GM21447 (cell line): ENCODE data around the gene RASSF4.

Experiments used
- ATAC-seq: cut with Tn5 transposase; IDR thresholded peaks from one replicate; pipeline ENCODE4 v1.9.1; 2021; ENCODE audit not compliant: unreplicated experiment

The RASSF4 gene

GRCh38 chr10:44961931-44962750 lies 2.5 kb downstream of the RASSF4 start:
- no peak for ATAC-seq

DNA sequence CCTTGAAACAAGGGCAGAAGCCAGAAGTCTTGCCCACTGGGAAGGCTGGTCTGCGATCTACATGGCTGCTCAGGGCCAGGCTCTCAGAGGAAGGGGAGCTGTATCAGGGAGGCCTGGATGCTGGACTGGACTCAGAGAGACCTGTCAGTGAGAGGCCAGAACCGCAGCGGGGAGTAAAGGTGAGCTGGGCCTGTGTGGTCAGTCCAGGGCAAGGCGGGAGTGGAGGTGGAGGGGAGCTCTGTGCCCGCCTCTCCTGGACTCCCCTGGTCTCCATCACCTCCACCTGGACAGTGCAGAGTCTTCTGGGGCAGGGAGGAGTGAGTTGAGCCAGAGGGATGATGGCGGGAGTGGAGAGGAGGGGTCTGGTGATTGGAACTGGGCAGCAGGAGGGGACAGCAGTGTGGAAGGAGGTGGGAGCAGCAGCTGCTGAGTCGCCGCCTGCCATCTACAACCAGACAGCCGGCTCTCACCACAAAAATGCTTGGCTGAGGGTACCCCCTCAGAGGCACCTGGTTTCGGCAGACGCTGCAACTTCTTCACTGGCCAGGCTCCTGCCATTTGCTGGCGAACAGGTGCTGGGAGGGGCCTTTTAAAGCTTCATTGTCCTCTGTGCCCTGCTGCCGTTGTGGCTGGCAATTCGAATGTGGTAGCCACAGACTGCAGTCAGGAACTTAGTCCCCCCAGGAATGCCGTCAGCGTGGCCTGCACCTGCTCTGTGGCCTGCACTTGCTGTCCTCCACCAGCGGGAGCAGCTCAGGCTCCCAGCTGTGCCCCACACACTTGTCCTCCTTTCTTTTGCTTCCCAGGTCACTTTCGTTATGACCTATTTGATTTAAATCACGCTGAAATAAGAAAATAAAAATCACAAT lies 3.5 kb downstream of the RASSF4 start:
- no peak for ATAC-seq

GRCh38 chr10:44963772-44964633 lies 4.4 kb downstream of the RASSF4 start:
- no peak for ATAC-seq

DNA sequence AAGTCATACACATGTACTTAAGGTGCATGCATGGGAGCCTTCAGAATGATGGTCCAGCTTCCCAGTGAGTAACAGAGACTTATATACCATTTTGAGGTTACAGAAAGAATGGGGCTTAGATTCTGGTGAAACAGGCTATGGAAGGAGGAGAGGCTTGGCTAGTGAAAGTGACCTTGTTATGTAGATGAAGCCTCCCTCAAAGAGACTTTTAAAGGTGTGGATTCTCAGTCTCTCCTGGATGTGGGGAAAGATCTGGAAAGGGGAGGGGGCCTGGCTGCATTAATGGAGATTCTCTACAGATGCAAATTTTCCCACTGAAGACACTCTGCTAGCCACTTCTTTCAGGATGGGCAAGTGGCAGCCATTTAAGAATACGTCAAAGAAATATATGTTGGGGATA lies 5.5 kb downstream of the RASSF4 start:
- ATAC-seq, result no peak

GRCh38 chr10:44965651-44966097 lies 6.1 kb downstream of the RASSF4 start:
- peak; percentile 27 for ATAC-seq

DNA sequence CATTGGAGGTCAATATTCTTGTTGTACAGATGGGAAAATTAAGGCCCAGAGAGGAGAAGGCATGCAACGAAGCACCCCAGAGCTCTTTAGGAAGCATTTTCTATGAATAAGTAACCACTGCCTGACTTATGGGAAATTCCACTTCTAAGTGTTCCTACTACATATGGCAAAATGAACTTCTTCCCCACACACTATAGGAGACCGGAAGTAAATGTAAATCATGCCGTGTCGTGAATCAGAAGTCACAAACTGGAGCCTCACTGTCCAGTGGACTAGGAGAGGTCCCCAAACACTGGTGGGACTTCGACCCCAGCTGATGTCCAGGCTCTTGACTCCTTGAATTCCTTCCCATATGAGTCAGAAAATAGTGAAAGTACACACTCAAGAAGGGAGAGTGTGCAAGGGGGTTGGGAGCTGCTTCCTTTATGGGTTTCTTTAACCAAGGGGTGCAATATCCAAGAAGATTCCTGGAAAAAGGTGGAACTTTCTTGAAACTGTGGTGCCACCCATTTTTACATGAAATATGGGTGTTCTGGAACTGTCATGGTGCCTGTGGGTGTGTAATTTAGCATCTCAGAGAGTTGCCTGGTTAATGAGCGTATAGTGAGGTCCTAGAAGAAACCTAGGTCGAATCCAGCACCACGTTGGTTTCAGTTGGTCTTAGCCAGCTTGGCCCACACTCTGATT lies 6.7 kb downstream of the RASSF4 start:
- peak; percentile 26 for ATAC-seq

- ATAC-seq, result no peak
These were observed 7.4 kb downstream of the RASSF4 start for GRCh38 chr10:44966816-44967509.

GRCh38 chr10:44967616-44968015 lies 8.0 kb downstream of the RASSF4 start:
- ATAC-seq, result no peak

DNA sequence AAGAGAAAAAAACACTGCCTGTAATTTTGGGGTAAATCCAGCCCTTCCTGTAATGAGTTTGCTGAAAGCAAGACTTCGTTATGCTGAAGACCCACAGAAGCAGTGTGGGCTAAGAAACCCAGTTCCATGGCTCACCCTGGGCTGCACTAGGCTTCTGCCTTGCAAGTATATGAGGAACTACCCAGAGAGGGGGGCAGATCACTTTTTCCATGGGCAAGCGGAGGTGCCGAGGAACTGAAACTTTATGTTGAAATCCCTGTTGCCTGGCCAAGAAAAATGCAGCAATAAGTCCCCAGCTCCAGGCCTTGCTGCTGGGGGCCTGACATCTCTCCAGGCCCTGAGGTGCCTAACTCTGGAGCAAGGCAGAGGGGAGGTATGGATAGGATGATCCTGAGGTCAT lies 8.5 kb downstream of the RASSF4 start:
- no peak for ATAC-seq

- ATAC-seq, result no peak
These were observed 9.1 kb downstream of the RASSF4 start for GRCh38 chr10:44968500-44969400.

GRCh38 chr10:44969854-44970253 lies 10.3 kb downstream of the RASSF4 start:
- ATAC-seq, result no peak

DNA sequence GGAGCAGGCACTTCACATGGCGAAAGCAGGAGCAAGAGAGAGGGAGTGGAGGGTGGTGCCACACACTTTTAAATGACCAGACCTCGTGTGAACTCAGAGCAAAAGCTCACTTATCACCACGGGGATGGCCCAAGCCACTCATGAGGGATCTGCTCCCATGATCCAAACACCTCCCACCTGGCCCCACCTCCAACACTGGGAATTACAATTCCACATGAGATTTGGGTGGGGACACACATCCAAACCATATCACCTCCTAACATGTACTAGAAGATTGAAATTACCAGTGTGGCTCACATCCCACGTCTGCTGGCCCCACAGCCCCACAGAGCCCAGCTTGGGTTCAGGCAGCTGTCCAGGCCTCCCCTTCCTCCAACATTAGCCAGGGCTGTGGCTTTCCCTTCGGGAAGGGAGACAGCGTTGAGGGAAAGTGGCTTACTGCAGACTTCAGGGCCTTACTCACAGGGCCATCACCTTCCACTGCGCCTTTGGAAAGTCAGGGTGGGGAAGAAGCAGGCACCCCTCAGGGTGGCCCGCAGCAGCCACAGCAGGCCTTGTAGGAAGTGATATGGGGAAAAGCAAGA lies 11.3 kb downstream of the RASSF4 start:
- no peak for ATAC-seq

- ATAC-seq, result no peak
These were observed 11.8 kb downstream of the RASSF4 start for GRCh38 chr10:44971434-44971833.

DNA sequence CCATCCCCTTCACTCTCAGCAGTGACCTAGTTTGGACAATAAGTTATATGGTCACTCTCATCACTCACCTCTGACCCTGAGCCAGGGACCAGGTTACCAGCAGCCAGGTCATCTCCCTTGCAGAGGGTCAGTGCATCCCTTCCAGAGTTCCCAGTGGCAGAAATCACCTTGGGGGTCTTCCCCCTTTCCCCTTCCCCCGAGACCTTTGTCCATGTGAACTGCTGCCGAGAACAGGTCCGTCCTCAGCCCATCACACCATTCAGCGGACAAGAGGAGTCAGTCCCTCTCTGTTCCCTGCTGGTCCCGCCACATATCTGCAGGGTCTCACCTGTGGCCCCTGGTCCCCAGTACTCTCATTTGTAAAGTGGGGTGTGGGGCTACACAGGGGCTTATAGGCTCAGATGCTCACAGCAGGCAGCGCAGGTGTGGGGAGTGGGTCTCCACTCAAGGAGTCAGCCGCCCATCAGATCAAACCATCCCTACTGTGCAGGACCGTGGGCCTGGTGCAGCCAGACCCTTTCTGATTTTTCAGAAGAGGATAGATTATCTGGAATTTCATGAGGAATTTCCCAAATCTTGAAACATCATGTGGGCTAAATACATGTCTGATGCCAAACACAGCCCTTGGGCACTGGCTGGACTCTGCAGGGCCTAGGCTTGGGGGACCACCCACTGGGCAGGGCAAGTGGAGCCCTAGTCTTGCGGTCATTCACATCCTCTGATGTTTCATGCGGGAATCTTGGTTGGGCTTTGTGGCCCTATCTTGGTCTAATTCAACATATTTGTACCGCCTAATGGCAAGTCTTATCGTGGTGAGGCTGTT lies 12.5 kb downstream of the RASSF4 start:
- no peak for ATAC-seq

GRCh38 chr10:44972874-44973306 lies 13.3 kb downstream of the RASSF4 start:
- no peak for ATAC-seq

GRCh38 chr10:44973323-44974081 lies 13.9 kb downstream of the RASSF4 start:
- peak; percentile 29 for ATAC-seq

- peak; percentile 0 for ATAC-seq
These were observed 14.6 kb downstream of the RASSF4 start for GRCh38 chr10:44974082-44974627.
